GM19324 (cell line): ENCODE results near the gene ADK.

Source experiments
- ATAC-seq: cut with Tn5 transposase; IDR thresholded peaks from one replicate; pipeline ENCODE4 v1.9.1; 2021; ENCODE audit warnings: mild to moderate bottlenecking, moderate library complexity; ENCODE audit not compliant: unreplicated experiment, low FRiP score

Gene ADK

GRCh38 chr10:74231375-74231774 is 80.4 kb downstream of the ADK start:
- no peak for ATAC-seq

- ATAC-seq: no peak
These were observed 82.3 kb downstream of the ADK start for GRCh38 chr10:74233281-74233680.

DNA sequence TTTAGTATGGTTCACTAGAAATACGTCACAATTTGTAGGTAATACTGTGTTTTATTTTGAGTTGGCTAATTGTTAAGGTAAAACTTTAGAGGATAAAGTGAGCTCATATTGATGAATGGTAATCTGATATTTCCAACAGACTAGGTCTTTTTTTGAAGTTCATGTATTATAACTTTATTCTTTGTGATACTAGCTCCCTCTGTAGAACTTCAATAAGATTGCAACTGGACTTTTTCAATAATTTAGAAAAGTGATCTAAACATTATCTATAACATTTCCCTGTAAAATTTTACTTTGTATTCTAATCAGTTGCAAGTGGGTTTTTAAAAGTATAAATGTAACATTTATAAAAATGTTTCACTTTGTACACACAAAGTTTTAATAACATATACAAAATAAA is 83.5 kb downstream of the ADK start:
- no peak for ATAC-seq

GRCh38 chr10:74238031-74238431 is 87.0 kb downstream of the ADK start:
- no peak for ATAC-seq

DNA sequence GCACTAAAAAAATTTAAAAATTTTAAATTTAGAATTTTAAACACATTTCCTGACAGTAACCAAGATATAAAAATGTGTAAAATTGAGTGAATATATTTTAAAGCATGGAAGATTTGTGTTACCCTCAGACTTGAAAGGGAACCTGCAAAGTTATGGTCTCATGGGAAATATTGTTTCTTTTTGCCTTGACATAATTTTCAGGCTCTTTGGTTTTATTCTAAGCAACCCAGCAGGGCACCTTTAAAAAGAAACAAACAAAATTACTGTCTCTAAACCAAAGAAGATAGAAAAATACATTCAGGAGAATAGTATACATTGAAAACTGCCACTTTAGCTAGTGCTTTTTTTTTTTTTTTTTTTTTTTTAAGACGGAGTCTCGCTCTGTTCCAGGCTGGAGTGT is 87.5 kb downstream of the ADK start:
- ATAC-seq: no peak

DNA sequence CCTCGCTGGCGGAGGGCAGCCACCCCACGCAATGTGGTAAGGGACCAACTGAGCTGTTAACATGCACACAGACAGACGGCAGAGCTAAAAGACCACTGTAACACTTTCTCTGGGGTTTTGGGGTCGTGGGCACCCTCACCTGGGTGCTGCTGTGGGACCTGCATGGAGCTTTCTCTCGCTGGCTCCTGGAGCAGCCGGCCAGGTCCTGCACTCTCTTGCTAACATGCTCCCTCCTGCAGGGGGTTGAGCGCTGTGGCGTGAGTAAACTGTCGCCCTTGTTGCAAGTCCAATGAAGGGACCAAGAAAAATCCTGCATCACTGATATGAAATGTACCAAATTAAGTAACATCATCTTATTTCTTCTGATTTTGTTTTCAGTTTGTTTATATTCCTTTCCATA is 92.0 kb downstream of the ADK start:
- no peak for ATAC-seq

DNA sequence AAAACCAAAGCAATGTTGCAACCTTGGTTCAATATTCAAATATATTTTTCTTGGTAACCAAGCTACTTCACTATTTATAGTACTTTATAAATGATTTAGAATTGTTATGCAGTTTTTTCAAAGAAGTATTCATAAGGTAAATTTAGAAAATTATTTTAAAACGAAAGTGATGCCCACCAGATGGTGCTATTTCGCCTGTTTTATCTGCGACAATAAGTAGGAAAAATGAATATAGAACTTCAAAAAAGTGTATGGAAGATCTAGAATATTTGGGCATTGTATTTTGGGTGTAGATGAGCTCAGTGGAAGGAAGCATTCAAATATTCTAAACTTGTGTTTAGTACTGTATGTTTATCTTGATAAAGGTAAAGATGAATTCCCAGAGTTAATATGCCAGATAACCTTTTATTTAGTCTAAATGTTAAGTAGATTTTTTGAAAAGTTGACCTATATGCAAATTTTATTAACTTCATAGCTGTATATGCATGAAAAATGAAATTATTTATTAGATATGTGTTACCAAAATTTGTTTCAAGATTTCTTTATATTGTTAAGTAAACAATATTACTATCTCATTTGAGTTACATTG is 93.2 kb downstream of the ADK start:
- ATAC-seq: no peak

- ATAC-seq: no peak
These were observed 93.8 kb downstream of the ADK start for GRCh38 chr10:74244807-74245206.

- no peak for ATAC-seq
These were observed 95.5 kb downstream of the ADK start for GRCh38 chr10:74246495-74246894.

- ATAC-seq: no peak
These were observed 98.8 kb downstream of the ADK start for GRCh38 chr10:74249865-74250264.

- no peak for ATAC-seq
These were observed 104.2 kb downstream of the ADK start for GRCh38 chr10:74255214-74255613.

GRCh38 chr10:74255888-74256357 is 104.9 kb downstream of the ADK start:
- ATAC-seq: no peak

DNA sequence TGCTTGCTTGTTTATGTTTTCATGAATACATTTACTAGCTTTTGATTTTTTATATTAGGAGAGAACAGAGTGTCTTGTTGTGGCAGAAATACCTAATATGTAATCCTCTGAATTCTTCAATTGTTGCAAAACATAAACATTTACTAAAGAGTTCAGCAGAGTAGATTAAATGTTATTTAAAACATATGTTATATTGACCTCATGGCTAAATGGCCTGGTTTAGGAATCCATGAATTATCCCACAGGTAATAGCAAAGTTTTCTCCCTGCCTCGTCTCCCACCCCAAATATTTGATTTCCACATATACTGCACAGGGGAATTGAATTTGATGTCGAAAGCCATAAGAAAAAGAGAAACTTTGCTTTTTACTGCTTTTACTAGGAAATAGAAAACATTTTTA is 111.8 kb downstream of the ADK start:
- no peak for ATAC-seq

DNA sequence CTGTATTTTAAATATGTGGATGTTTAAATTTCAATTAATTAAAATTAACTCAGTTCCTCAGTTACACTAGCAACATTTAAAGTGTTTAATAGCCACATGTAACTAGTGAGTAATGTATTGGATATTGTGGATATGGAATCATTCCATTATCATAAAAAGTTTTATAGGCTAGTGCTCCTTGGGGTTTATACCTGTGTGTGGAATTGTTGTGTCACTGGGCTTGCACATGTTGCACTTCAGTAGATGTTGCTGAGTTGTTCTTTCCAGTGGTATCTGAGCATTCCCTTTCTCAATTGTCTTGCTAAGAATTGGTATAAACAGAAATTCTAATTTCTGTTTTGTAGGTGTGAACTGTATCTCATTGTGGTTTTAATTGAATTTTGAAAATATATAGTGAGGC is 113.0 kb downstream of the ADK start:
- no peak for ATAC-seq

DNA sequence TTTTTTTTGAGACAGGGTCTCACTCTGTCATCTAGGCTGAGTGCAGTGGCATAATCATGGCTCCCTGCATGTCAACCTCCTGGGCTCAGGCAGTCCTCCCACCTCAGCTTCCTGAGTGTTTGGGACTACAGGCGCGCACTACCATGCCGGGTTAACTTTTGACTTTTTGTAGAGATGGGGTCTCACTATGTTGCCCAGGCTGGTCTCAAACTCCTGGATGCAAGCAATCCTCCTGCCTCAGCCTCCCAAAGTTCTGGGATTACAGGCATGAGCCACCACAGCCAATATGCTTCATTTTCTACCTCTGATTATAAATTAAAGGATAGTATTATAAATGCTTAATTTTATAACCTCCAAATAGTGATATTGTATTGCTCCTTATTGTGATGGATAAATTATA is 121.3 kb downstream of the ADK start:
- no peak for ATAC-seq

DNA sequence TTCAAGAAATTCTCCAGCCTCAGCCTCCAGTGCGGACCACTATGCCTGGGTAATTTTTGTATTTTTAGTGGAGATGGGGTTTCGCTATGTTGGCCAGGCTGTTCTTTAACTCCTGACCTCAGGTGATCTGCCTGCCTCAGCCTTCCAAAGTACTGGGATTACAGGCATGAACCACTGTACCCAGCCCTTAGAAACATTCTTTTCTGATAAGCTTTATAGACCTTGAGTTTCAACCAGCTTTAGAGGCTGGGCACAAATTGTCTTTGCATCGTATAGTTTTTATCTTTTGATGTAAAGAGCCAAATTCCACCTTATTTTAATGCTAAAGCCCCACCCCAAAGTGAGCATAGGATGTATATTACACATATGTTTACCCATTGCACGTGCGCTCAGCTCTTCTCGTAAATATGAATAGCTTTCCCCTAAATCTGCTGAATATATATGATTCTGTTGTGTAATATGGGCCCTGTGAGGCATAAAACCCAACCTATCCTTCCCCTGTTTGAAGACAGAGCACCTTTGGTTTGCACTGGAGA is 124.8 kb downstream of the ADK start:
- ATAC-seq: no peak

DNA sequence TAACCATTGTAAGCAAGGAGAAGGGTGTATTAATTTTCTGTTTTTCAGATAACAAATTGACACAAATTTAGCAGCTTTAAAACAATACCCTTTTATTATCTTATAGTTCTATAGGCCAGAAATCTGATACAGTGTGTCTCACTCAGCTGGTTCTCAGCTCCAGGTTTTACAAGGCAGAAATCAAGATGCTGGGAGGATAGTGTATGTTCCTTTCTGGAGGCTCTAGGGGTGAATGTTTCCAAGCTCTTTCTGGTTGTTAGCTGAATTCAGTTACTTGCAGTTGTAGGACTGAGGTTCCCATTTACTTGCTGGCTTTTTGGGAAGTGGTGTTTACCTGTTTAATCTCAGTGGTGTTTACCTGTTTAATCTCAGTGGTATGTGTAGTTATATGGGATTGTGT is 125.4 kb downstream of the ADK start:
- ATAC-seq: no peak

- no peak for ATAC-seq
These were observed 131.3 kb downstream of the ADK start for GRCh38 chr10:74282151-74282847.

- no peak for ATAC-seq
These were observed 131.8 kb downstream of the ADK start for GRCh38 chr10:74282848-74283210.

DNA sequence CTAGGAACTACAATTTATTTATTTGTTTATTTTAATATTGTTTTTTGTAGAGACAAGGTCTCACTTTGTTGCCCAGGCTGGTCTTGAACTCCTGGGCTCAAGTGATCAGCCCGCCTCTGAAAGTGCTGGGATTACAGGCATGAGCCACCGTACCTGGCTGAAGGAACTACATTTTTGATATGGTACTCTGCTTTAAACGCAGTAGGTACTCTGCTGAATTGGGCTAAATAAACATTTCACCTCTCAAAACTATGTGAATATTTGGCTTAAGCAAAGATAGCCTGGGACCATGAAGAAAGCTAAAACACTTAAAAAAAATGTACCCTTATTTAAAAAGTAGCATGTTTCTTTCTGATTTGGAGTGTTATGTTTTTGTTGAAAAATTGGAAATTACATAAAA is 138.2 kb downstream of the ADK start:
- no peak for ATAC-seq

DNA sequence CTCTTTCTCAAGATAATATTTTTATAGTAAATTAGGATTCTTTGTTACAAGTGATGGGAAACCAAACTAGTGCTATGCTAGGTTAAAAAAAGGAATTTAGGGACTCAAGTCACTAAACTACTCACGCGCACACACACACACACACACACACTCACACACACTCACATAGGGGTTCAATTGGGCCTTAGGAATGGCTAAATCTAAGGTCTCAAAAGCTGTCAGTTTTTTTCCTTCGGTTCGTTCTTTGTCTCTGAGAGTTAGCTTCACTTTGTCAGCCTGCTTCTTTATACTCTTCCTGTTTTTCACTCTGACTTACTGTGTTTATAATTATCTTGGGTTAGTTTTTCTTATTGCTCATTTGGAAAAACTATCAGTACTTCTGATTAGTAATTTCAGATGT is 138.9 kb downstream of the ADK start:
- ATAC-seq: no peak

- no peak for ATAC-seq
These were observed 139.7 kb downstream of the ADK start for GRCh38 chr10:74290708-74291107.
